CD4-positive, alpha-beta T cell treated with Interferon gamma for 1 hour (primary cell): ENCODE measurements around the gene ZNF746.
"Not testable (repeated sequence)": the region's sequence is repeated elsewhere in the genome, so short reads cannot be mapped to it uniquely, and the experiment has no call there.

Source experiments
- DNase-seq: peaks from one replicate; pipeline ENCODE4 v3.0.0-alpha.2; 2020

Gene ZNF746

GRCh38 chr7:149497467-149498261, at the start of gene ZNF746:
Gene ZNF746 (minus strand): TSS chr7:149497809. CDS start chr7:149497536, 273 bp downstream.
- peak; percentile 81 for DNase-seq

DNA sequence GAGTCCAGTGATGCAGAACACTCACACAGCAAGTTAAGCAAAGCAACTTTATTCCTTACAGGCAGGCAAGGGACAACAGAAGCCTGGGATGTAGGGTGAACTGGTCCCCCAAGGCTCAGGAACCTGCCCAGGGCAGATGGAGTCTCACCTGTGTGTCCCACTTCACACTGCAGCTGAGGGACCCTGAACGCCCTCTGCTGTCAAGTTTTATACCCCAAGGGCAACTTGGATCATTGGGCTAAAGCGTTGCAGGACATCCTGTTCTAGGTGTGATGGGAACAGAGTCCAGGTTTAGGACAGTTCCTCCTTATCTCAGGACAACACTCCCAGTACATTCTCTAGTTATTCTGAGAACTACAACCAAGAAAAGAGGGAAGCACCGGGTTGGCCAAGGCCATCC, 49.5 kb upstream of the ZNF746 start:
- DNase-seq, result no peak

DNA sequence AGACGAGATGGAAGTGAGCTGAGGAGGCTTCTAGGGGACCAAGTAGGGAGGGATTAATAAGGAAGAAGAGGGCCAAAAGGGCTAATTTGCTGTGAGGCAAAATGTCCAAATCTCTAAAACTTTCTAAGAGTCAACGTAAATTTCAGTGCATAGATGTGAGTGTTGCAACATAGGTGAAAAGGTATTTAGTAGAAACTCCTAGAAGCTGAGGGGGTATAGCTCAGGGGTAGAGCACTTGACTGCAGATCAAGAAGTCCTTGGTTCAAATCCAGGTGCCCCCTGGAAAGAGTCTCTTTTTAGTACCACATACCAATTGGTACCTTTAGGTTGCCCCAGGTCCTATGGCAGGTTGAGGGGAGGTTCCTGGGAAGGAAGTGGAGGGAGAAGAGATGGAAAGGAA, 48.7 kb upstream of the ZNF746 start:
- no peak for DNase-seq

GRCh38 chr7:149544028-149544427, 46.4 kb upstream of the ZNF746 start:
- no peak for DNase-seq

- DNase-seq, result no peak
These were observed 35.0 kb upstream of the ZNF746 start for GRCh38 chr7:149532654-149533053.

- DNase-seq, result no peak
These were observed 31.6 kb upstream of the ZNF746 start for GRCh38 chr7:149529136-149529718.

DNA sequence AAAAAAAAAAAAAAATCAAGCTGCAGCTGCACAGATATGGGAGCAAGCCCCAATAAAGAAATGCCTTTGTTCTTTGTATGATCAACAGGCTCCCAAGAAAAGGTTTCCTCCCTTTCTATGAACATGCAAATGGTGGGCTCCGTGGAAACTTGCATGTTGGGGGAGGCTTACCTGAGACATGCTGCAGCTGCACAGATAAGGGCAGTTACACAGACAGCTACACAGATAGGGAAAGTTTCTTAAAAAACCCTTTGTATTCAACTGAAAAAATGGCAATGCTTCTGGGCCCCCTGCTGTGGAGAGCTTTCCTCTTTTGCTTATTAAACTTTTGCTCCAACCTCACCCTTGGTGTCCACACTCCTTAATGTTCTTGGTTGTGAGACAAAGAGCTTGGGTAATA, 29.8 kb upstream of the ZNF746 start:
- DNase-seq, result no peak

DNA sequence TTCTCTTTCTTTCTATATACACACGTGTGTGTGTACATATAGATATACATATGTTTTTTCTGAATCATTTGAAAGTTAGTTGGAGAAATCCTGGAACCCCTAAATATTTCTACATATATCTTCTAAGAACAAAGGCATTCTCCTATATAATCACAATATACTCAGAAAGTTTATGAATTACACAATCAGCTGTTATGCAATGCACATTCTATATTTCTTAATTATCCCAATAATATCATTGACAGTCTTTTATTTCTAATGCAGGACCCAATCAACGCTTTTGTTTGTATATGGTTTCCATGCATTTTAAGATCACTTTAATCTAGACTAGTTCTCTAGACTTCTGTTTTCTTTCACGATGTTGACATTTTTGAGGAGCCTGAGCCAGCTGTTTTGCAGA, 27.7 kb upstream of the ZNF746 start:
- no peak for DNase-seq

DNA sequence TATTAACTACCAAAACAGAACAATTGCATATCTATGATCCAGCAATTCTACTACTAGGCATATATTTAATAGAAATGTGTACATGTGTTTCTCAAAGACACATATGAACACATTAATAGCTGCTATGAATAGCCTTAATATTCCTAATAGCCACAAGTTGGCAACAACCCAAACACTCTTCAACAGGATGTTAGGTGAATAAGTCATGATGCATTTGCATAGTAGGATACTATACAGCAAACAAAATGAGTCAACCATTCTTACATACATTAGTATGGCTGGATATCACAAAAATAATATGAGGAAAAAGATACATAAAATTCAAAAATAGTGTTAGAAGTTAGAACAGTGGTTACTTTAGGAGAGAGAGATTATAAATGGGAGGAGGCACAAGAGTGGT, 26.8 kb upstream of the ZNF746 start:
- DNase-seq, result no peak

- DNase-seq, result no peak
These were observed 12.6 kb upstream of the ZNF746 start for GRCh38 chr7:149510248-149510647.

GRCh38 chr7:149509774-149510173, 12.2 kb upstream of the ZNF746 start:
- DNase-seq, result no peak

DNA sequence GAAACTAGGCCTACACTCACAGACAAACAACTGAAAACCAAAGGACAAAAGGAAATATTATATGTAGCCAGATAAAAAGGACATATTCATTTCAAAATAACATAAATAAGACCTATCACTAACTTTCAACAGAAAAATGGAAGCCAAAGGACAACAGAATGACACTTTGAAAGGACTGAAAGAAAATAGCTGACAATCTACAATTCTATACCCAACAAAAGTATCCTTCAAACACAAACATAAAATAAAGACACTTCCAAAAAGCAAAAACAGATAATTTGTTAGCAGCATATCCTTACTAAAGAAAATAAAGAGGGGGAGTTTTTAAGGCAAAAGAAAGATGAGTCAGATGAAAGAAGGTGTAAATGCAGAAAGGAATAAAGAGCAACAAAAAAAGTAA, 7.9 kb upstream of the ZNF746 start:
- no peak for DNase-seq

DNA sequence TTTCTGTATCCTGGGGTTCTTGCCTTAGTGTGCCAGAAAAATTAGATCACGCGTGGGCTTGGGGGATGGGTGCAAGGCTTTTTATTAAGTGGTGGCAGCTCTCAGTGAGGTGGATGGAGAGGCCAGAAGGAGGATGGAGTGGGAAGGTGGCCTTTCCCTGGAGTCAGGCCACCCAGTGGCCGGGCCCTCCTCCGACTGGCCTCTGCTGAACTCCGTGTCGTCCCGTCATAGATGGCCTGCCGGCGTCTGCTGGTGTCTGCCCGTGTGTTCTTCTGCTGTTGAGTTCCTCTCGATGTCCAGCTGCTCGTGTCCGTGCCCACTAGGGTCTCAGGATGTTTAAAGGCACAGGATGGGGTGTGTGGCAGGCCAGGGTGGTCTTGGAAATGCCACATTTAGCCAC, 4.0 kb upstream of the ZNF746 start:
- no peak for DNase-seq

DNA sequence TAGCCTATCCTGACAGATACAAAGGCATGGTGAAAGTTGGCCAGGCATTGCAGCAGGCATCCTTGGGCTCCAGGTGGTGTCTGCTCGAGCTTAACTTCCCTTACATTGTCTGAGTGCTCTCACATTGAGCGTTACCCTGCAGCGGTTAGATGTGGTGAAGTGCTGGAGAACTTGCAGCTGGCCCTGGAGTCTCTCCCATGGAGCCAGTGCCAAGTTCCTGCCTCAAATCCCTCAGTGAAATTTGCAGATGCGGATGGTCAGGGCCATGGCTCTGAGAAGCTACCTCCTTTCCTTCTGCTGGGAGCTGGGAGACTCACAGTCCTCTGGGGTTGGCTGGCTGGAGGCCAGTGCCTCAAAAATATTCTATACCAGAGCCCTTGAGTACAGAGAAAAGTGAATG, 3.3 kb upstream of the ZNF746 start:
- no peak for DNase-seq

DNA sequence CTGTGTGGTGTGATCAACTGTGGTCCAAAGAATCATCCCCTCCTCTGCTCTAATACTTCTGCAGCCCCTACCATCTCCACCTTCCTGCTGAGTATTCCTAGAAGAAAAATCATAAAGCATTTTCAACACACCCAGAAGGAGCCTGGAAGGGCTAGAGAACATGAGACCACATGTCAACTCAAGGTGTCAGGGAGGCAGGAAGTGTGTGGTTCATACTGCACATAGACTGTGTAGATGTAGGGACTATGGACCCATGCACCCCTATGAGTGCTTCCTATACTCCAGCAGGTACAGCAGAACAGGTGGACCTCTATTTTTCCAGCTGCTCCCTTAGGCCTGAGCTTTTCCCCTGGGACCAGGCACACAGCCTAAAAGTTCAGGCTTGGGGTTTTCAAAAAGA, 2.6 kb upstream of the ZNF746 start:
- DNase-seq, result no peak

GRCh38 chr7:149498811-149499210, 1.2 kb upstream of the ZNF746 start:
- DNase-seq, result no peak

GRCh38 chr7:149496642-149497391, 792 bp downstream of the ZNF746 start:
- peak; percentile 47 for DNase-seq

GRCh38 chr7:149495785-149496641, 1.6 kb downstream of the ZNF746 start:
- DNase-seq, result no peak

DNA sequence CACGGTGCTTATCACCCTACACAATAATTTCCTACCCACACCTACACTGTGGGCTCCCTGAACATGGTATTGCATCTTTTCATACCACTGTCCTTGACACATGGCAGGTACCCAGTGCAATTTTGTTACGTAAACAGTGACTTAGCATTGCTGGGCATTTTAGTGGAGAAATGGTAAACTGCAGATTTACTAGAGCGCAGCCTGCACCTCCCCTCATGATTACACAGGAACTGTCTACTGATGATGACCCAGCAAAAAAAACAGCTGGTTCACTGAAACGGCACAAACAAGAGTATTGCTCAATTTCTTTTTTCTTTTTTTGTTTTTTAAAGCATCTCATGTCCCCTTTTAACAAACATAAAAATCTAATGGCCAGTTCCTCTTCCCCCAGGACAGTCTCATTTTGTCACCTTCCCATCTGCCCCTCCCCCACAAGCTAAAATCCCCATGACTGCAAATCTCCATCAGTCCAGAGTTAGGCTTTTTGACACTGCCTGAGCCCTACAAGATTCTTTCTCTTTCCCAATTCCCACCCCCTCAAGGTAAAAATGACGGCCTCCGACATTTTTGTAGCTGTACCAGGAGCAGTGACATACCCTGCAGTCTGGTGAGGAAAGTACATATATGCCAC, 2.8 kb downstream of the ZNF746 start:
- DNase-seq, result peak; percentile 24

DNA sequence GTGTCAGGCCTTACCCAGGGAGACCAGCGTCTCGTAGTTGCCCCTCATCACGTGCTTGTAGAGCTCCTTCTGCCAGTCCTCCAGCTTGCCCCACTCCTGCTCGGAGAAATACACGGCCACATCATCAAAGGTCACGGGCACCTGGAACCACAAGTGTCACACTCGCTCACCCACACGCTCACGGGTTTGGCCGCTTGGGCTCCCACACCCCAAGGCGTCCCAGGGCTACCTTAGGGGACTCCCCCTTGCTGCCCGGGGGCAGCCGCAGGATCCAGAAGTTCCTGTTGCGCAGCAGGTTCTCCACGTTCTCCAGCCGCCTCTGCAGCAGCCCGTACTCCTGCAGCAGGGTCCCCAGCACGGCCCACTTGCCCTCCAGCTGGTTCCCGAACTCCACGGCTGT, 3.6 kb downstream of the ZNF746 start:
- DNase-seq, result not testable (repeated sequence)

DNA sequence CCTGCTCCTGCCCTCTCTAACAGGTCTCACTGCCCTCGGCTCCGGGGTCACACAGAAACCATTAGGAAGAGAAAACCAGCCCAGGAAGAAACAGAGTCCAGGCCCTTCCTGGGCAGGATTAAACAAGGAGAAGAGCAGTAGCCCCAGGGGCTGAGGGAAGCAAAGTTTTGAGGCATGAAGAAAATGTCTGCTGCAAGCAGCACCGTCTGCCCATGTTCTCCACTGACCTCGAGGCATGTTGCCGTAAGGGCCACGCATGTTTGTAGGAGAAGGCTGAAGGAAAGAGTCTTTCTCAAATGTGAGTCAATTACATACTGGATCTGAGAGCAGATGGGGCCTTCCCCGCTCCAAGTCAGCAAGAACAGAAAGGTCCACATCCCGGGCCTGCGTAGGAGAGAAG, 4.2 kb downstream of the ZNF746 start:
- no peak for DNase-seq

DNA sequence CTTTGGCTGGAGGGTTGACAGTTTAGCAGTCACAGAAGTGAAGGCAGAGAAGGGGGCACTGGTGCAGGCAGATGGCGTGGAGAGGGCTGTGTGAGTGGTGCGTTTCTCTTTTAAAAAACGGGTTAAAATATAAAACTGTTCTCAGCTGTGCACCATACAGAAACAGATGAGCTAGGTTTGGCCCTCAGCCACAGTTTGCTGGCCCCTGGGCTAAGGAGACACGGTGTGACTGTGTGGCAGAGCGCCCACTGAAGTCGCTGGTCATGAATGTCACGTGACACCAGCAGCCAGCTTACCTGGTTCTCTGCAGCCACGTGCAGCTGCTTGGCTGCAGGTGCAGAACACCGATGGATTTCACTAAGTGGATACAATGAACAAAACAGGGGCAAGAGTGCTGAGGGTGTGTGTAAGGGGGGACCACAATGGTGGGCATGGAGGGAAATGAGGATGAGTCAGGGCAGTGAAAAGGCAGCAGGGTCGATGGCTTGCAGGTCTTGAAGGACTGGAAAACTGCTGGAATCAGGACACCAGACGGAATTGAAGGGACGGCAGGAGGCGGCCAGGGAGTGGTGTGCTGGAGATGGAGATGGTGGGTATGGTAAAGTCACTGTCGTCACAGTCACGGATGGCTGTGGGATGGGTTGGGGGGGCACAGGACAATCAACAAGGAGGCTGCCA, 7.4 kb downstream of the ZNF746 start:
- DNase-seq, result no peak
